CD4-positive, CD25-positive, alpha-beta regulatory T cell (primary cell): ENCODE results near the gene RASSF9. TPM values are rescaled to one million over a fixed set of nuclear protein-coding genes. Genes with fewer than 3 reads are reported as not detected.

Experiments used
- ATAC-seq, 2 donors: fragments of 150-1000 bp; cut with Tn5 transposase; one replicate each; pipeline ENCODE4 v1.10.0; 2021; ENCODE audit warnings: low read depth in 2 of 2, moderate number of reproducible peaks in 2 of 2, moderate library complexity in 1 of 2
- DNase-seq, 3 donors: peaks; one replicate each; pipeline versions ENCODE4 v3.0.0 to v3.0.0-alpha.2; 2012 to 2022; ENCODE audit warnings: mixed read lengths in 1 of 3
- H3K27ac ChIP-seq: one replicate; pipeline ENCODE4 v1.7.0; 2013; ENCODE audit warnings: mild to moderate bottlenecking, low read length; ENCODE audit not compliant: insufficient read depth, poor library complexity, severe bottlenecking
- H3K27me3 ChIP-seq: one replicate; pipeline ENCODE4 v1.7.0; 2013; ENCODE audit warnings: low read length; ENCODE audit not compliant: control insufficient read depth, insufficient read depth
- H3K36me3 ChIP-seq: one replicate; pipeline ENCODE4 v1.7.0; 2013; ENCODE audit warnings: mild to moderate bottlenecking, low read length, moderate library complexity; ENCODE audit not compliant: control insufficient read depth, insufficient read depth
- H3K4me1 ChIP-seq: 2 replicates; pipeline ENCODE4 v1.7.0; 2013; ENCODE audit warnings: mild to moderate bottlenecking, low read length; ENCODE audit not compliant: insufficient read depth, control insufficient read depth, poor library complexity, severe bottlenecking
- H3K4me3 ChIP-seq: one replicate; pipeline ENCODE4 v1.7.0; 2013; ENCODE audit warnings: low read depth, mild to moderate bottlenecking, low read length, moderate library complexity
- H3K9me3 ChIP-seq, 2 experiments: 1 replicate in 1 of 2; 2 replicates in 1 of 2; pipeline ENCODE4 v1.7.0; 2013; ENCODE audit warnings: low read length in 2 of 2, mild to moderate bottlenecking in 1 of 2, moderate library complexity in 1 of 2; ENCODE audit not compliant: control insufficient read depth in 2 of 2
- H3K27ac Mint-ChIP-seq, 3 donors: one replicate each; pipeline ENCODE4 v1.8.0; 2020 to 2022; ENCODE audit warnings: mild to moderate bottlenecking in 3 of 3, mixed read lengths in 3 of 3, moderate library complexity in 2 of 3
- H3K27me3 Mint-ChIP-seq: one replicate; pipeline ENCODE4 v1.8.0; 2022; ENCODE audit warnings: mild to moderate bottlenecking, mixed read lengths
- H3K36me3 Mint-ChIP-seq: one replicate; pipeline ENCODE4 v1.8.0; 2020; ENCODE audit warnings: mixed read lengths
- H3K4me1 Mint-ChIP-seq, 4 donors: one replicate each; pipeline ENCODE4 v1.8.0; 2020 to 2022; ENCODE audit warnings: mixed read lengths in 4 of 4, mild to moderate bottlenecking in 1 of 4
- H3K4me3 Mint-ChIP-seq, 4 donors: one replicate each; pipeline ENCODE4 v1.8.0; 2020 to 2022; ENCODE audit warnings: mild to moderate bottlenecking in 4 of 4, mixed read lengths in 4 of 4, moderate library complexity in 3 of 4
- H3K9me3 Mint-ChIP-seq, 7 donors: one replicate each; pipeline ENCODE4 v1.8.0; 2020 to 2022; ENCODE audit warnings: mixed read lengths in 7 of 7, mild to moderate bottlenecking in 3 of 7, moderate library complexity in 2 of 7
- polyA plus RNA-seq, 4 donors: library from polyadenylated mRNA; unstranded; fragments of 300-500 nt; fragmentation: Illumina TruSeq; gene quantifications; one replicate each; pipeline ENCODE4 v1.2.3, GENCODE V29; 2021
- total RNA-seq: library from RNA; stranded (reverse); gene quantifications from one replicate; pipeline ENCODE4 v1.2.3, GENCODE V29; 2022

RASSF9 gene
- total RNA-seq (not detected), polyA plus RNA-seq (not detected)

- no peaks in the 10 kb centered on the region for H3K36me3 Mint-ChIP-seq
- no peaks in the 10 kb centered on the region for H3K4me1 ChIP-seq
- no peaks in the 10 kb centered on the region for H3K4me1 Mint-ChIP-seq
- H3K27me3 Mint-ChIP-seq: no peaks in the 10 kb centered on the region
- no peak for DNase-seq
- H3K4me3 Mint-ChIP-seq: no peak within 1 kb of the TSS
- no peaks in the 10 kb centered on the region for H3K9me3 ChIP-seq
- no peaks in the 10 kb centered on the region for H3K27me3 ChIP-seq
- no peaks in the 10 kb centered on the region for H3K36me3 ChIP-seq
- H3K9me3 Mint-ChIP-seq: peaks cover 0 to 3% (median 0%) of the 10 kb centered on the region in 7 donors
- no peak within 1 kb of the TSS for H3K27ac Mint-ChIP-seq
- H3K27ac ChIP-seq: no peak within 1 kb of the TSS
- no peak within 1 kb of the TSS for H3K4me3 ChIP-seq
- ATAC-seq: no peak
Observed at GRCh38 chr12:85836197-85837090, at the start of gene RASSF9. Gene RASSF9 (minus strand): TSS chr12:85836409. CDS start chr12:85836201, 208 bp downstream.

DNA sequence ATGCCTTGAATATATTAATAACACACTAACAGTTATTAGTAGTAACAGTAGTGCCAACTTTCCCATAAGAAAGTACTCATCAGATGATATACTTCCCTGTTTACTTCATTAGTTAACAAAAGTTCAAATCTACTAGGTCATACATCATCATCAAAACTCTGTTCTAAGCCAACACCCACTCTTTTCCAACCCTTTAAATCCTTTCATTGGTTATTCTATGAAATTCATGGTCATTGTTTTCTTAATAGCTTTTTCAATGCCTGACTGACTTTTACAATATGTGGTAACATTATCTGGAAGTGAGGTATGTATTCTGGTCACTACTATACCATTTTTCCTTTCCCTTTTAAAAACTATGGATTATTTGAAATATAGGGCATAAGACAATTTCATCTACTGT lies 47.6 kb upstream of the RASSF9 start:
- no peaks in the 10 kb centered on the region for H3K27me3 Mint-ChIP-seq
- DNase-seq: no peak
- Histone ChIP-seq H3K4me1 (no peaks in the 10 kb centered on the region), H3K9me3 (no peaks in the 10 kb centered on the region), H3K36me3 (no peaks in the 10 kb centered on the region), H3K27me3 (no peaks in the 10 kb centered on the region), H3K27ac (no peak overlapping the region), H3K4me3 (no peak overlapping the region)
- H3K9me3 Mint-ChIP-seq: peaks cover 0 to 3% (median 0%) of the 10 kb centered on the region in 7 donors
- no peak overlapping the region for H3K4me3 Mint-ChIP-seq
- H3K4me1 Mint-ChIP-seq: no peaks in the 10 kb centered on the region
- no peaks in the 10 kb centered on the region for H3K36me3 Mint-ChIP-seq
- no peak overlapping the region for H3K27ac Mint-ChIP-seq
- no peak for ATAC-seq

- H3K27me3 ChIP-seq: no peaks in the 10 kb centered on the region
- Mint-ChIP-seq H3K4me1 (no peaks in the 10 kb centered on the region), H3K36me3 (no peaks in the 10 kb centered on the region), H3K9me3 (no peaks in the 10 kb centered on the region), H3K4me3 (no peak overlapping the region), H3K27me3 (no peaks in the 10 kb centered on the region), H3K27ac (no peak overlapping the region)
- no peaks in the 10 kb centered on the region for H3K9me3 ChIP-seq
- DNase-seq (no peak), ATAC-seq (no peak)
- H3K36me3 ChIP-seq: no peaks in the 10 kb centered on the region
- H3K27ac ChIP-seq: no peak overlapping the region
- no peak overlapping the region for H3K4me3 ChIP-seq
- no peaks in the 10 kb centered on the region for H3K4me1 ChIP-seq
Observed at GRCh38 chr12:85877459-85877858, 41.2 kb upstream of the RASSF9 start.

DNA sequence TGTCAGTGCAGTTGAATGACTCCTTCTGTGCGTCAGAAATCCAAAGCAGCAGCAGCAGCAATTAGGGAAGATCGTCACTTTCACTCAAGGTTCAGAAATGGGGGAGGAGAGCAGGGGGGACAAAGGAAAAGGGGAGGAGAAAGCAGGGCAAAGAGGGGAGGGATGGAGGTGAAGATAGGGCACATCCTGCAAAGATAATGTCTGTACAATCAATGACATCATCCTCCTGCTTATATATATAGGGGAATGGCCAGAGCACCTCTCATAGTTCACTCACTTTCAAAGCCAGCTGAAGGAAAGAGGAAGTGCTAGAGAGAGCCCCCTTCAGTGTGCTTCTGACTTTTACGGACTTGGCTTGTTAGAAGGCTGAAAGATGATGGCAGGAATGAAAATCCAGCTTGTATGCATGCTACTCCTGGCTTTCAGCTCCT lies 37.8 kb upstream of the RASSF9 start, which contains the start of gene NTS:
TSS of gene NTS (plus strand) at position 265 of the 431 bp plus-strand sequence. CDS start at position 374, 109 bp downstream.
- Mint-ChIP-seq H3K27ac (no peak within 1 kb of the TSS), H3K4me3 (no peak within 1 kb of the TSS), H3K4me1 (no peaks in the 10 kb centered on the region), H3K27me3 (no peaks in the 10 kb centered on the region), H3K36me3 (no peaks in the 10 kb centered on the region), H3K9me3 (peaks cover 0 to 4% (median 0%) of the 10 kb centered on the region in 7 donors)
- H3K4me1 ChIP-seq: no peaks in the 10 kb centered on the region
- no peak within 1 kb of the TSS for H3K27ac ChIP-seq
- no peaks in the 10 kb centered on the region for H3K9me3 ChIP-seq
- ATAC-seq (no peak), DNase-seq (no peak)
- H3K27me3 ChIP-seq: no peaks in the 10 kb centered on the region
- H3K36me3 ChIP-seq: no peaks in the 10 kb centered on the region
- no peak within 1 kb of the TSS for H3K4me3 ChIP-seq

GRCh38 chr12:85872497-85873091 lies 36.4 kb upstream of the RASSF9 start:
- H3K27me3 ChIP-seq: no peaks in the 10 kb centered on the region
- DNase-seq (peak in 2 of 3 donors; percentile 0 to 42), ATAC-seq (no peak)
- H3K9me3 ChIP-seq: no peaks in the 10 kb centered on the region
- Mint-ChIP-seq H3K36me3 (no peaks in the 10 kb centered on the region), H3K9me3 (peaks cover 0 to 5% (median 0%) of the 10 kb centered on the region in 7 donors), H3K27ac (no peak overlapping the region), H3K27me3 (no peaks in the 10 kb centered on the region), H3K4me3 (no peak overlapping the region), H3K4me1 (no peaks in the 10 kb centered on the region)
- no peaks in the 10 kb centered on the region for H3K36me3 ChIP-seq
- no peak overlapping the region for H3K4me3 ChIP-seq
- H3K27ac ChIP-seq: no peak overlapping the region
- no peaks in the 10 kb centered on the region for H3K4me1 ChIP-seq

- no peaks in the 10 kb centered on the region for H3K27me3 ChIP-seq
- H3K27ac ChIP-seq: no peak overlapping the region
- H3K27me3 Mint-ChIP-seq: no peaks in the 10 kb centered on the region
- no peak overlapping the region for H3K4me3 Mint-ChIP-seq
- no peaks in the 10 kb centered on the region for H3K36me3 ChIP-seq
- no peaks in the 10 kb centered on the region for H3K9me3 ChIP-seq
- H3K4me3 ChIP-seq: no peak overlapping the region
- ATAC-seq: no peak
- peak in 1 of 3 donors; percentile 18 for DNase-seq
- no peaks in the 10 kb centered on the region for H3K36me3 Mint-ChIP-seq
- no peaks in the 10 kb centered on the region for H3K4me1 ChIP-seq
- H3K27ac Mint-ChIP-seq: no peak overlapping the region
- no peaks in the 10 kb centered on the region for H3K4me1 Mint-ChIP-seq
- peaks cover 0 to 16% (median 3%) of the 10 kb centered on the region in 7 donors for H3K9me3 Mint-ChIP-seq
Observed at GRCh38 chr12:85866986-85867776, 31.0 kb upstream of the RASSF9 start.

GRCh38 chr12:85865890-85866289 lies 29.7 kb upstream of the RASSF9 start:
- Histone ChIP-seq H3K36me3 (no peaks in the 10 kb centered on the region), H3K4me1 (no peaks in the 10 kb centered on the region), H3K9me3 (no peaks in the 10 kb centered on the region), H3K4me3 (no peak overlapping the region), H3K27me3 (no peaks in the 10 kb centered on the region), H3K27ac (no peak overlapping the region)
- peaks cover 0 to 18% (median 5%) of the 10 kb centered on the region in 7 donors for H3K9me3 Mint-ChIP-seq
- H3K4me1 Mint-ChIP-seq: no peaks in the 10 kb centered on the region
- H3K27me3 Mint-ChIP-seq: no peaks in the 10 kb centered on the region
- DNase-seq (no peak), ATAC-seq (no peak)
- no peaks in the 10 kb centered on the region for H3K36me3 Mint-ChIP-seq
- H3K4me3 Mint-ChIP-seq: no peak overlapping the region
- no peak overlapping the region for H3K27ac Mint-ChIP-seq
